Measurements from ENCODE around the gene DUSP9. TPM values are rescaled to one million over a fixed set of nuclear protein-coding genes. Genes with fewer than 3 reads are reported as not detected.

Gene DUSP9
- polyA plus RNA-seq, 12 donors, result 0.22 to 0.89 (median 0.33) TPM; not detected in 2

DNA sequence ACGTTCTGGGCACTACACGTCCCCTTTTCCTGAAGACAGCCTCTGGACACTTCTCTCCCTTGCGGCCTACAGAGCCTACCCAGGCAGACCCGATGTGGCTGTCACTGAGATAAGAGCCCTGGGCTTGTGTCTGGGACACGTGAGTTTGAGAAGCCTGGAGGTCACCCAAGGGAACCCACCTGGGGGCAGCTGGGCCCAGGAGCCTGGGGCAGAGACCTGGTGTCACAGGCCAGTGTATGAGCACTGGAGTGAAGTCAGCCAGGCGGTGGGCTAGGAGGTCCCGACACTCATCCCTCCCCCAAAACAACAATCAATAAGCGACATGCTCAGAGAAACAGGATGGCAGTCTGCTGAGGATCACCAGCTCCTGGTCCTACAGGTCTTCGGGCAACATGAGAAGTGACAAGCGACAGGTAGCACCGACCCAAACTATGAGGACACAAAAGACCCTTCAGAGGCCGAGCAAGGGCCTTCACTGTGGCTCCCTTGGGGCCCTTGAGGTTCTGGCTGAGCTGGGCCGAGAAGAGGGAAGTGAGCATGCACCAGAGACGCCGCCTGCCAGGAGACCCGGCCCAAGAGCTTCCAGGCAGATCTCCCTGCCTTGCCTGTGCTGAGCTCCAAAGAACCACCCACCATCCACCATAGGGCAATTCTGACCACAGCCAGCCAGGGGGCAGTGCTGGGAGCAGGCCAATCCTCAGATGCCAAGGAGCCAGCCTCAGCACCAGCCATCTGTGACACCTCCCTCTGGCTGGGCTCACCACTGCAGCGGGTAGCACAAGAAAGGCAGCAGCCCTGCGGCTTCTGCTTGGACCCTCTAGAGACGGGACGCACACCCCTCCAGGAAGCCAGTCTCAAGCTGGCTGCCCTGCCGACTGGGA, 11.0 kb upstream of the DUSP9 start:
- no peak for DNase-seq

DNA sequence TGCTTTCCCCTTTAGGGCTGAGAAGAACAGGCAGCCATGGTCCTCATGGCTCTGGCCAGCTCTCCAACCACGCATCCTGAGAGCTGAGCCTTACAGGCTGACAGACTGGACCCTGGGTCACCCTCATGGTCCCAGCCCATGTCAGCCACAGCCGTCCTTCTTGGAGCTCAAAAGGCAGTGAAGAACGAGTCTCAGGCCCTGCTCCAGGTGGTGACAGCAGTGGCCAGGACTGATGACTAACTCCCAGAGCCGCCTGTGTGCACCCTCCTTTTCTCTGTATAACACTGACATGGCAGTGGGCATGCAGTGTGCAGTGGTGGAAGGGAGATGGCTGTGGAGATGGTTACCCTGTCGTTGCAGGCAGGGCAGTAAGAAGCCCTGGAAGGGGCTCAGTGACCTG, 10.3 kb upstream of the DUSP9 start:
- DNase-seq, result no peak

GRCh38 chrX:153637121-153638040, 9.6 kb upstream of the DUSP9 start:
- DNase-seq, result no peak

DNA sequence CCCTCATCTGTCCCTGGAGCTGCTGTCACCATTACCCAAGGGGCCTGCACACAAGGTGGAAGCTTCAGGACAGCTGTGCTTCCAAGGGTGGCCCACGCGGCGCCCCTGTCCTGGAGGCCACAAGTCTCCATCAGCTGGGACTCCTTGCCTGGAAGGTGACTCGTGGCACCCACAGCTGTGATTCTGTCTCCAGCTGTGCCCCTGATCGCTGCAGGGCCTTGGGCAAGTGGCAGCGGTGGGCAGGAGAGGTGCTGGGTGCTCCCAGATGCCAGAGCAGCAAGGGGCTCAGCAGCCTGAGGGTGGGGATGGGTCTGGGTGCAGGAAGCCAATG, 9.0 kb upstream of the DUSP9 start:
- no peak for DNase-seq

DNA sequence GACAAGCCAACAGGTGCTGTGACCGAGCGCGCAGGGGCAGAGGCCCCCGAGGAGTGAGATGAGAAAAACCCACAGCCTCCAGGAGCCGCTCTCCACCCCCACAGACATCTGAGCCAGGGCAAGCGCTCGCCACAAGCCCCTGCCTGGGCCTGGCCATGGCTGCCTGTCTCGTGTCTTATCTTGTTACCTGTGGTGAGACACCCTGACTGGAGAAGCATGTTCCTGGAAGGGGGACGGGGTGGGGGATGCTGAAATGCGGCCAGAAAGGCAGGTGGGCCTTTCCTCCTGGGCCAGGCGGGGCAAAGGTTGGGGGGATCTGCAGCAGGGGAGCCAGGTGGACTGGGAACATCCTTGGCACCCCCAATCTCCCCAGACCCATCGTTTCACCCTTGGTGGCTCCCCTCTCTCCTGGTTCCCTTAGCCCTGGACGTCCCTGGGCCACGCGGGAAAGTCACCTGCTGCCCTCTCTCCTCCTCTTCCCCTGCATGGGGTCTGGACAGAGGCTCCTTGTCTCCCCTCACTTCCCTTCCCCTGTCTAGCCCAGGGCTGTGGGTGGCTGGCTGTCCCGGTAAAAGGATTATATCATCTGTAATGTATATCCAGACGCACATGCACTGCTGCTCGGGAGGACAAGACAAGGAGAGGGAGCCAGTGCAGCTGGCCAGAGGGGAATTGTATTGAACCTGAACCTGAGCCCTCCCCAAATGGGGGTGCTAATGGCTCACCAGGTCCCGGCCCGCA, 8.4 kb upstream of the DUSP9 start:
- no peak for DNase-seq

DNA sequence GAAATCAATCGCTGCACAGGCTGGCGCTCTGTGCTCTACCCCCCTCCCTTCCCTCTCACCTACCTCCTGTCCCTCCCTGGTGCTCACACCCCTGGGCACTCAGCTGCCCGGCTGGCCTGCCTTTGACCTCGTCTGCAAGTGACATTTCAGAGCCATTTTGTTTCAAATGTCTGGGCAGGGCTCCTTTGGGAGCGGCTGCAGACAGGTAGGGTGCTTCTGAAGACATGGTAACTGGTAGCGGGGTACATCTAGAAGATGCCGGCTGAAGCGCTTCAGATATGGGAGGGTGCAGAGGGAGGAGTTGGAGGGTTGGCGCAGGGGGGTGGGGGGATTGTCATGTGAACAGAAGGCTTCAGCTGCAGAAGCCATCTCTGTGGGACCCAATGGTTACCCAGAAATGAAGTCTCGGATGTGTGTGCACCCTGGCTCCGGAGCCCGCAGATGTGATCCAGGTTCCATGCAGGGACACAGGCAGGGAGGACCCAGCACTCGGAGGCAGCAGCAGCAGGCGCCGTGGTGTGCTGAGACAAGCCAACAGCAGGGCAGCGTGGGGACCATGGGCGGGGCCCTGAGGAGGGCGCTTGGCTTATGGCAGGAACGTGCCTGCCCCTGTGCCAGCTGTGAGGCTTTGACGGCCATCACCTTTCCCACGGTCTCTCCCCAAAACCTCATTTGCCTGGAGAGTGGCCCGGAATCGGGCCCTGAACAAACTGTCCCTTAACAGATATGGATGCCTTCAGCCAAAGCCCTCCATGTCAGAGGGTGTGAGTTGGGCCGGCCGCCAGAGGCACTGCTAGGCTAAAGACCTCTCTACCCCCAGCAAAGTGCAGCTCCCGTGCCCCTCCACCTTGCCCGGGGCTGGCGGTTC, 7.6 kb upstream of the DUSP9 start:
- DNase-seq, result no peak

DNA sequence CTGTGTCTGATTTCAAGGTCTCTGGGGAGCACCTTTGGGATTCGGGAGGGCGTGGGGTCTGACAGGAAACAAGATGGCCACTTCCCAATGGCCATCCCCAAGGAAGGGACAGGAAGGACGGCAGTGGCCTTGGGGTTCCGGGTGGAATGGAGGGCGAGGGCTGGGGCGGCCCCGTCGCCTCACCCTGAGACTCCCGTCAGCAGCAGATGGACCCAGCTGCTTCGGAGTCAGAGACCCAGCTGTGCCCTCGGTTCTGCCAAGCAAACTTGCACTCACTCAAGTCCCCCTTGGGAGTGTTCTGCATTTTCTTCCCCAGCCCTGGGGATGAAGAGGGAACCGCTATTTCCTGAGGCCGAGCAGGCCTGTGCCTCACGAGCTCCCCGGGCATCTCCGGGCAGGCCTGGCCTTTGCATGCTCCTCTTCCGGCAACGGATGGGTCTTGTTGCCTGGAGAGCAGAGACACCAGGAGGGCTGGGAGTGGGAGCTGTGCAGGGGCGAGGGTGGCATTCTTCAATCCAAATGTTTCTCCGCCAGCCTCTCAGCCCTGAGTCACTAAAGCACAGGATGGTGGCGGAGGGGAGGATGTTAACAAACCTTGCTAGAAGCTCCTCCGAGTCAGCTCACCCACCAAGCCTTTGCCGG, 6.8 kb upstream of the DUSP9 start:
- DNase-seq, result no peak

- no peak for DNase-seq
These were observed 6.0 kb upstream of the DUSP9 start for GRCh38 chrX:153640736-153641575.

GRCh38 chrX:153641627-153642026, 5.4 kb upstream of the DUSP9 start:
- no peak for DNase-seq

- no peak for DNase-seq
These were observed 4.8 kb upstream of the DUSP9 start for GRCh38 chrX:153642051-153642654.

GRCh38 chrX:153642655-153643430, 4.2 kb upstream of the DUSP9 start:
- no peak for DNase-seq

GRCh38 chrX:153643431-153644351, 3.3 kb upstream of the DUSP9 start:
- DNase-seq, result no peak

DNA sequence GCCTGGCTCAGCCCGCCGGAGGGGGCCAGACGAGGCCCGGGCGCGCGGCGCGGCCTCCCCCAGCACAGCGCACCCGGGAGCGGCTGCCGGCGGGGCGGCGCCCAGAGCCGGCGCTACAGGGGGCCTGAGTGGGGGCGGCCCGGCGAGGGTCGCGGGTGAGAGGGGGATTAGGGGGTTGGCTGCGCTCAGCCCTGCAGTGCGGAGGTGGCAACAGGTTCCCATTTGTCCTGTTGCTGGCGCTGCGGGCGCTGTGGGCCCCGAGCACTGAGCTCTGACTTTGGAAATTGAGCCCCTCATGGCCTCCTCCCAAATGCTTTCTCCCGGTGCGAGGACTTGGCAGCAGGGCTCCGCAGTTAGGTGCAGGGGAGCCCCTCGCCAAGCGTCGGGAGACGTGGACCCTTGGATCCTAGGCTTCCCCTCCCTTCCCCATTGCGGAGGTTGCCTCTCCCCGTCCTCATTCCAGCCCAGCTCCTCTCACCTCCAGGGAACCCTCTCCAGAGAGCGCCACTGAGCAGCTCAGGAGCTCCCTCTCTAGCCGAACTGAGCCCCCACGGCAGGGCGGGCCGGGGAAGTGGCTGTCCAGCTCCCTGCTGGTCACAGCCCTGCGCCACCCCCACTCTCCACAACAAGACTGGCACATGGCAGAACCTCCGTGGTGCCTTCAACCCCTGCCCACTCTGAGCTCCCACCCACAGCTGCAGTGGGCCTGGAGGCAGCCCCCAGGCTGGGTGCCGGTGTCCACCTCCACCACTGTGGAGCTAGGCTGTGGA, 2.5 kb upstream of the DUSP9 start:
- DNase-seq, result no peak

DNA sequence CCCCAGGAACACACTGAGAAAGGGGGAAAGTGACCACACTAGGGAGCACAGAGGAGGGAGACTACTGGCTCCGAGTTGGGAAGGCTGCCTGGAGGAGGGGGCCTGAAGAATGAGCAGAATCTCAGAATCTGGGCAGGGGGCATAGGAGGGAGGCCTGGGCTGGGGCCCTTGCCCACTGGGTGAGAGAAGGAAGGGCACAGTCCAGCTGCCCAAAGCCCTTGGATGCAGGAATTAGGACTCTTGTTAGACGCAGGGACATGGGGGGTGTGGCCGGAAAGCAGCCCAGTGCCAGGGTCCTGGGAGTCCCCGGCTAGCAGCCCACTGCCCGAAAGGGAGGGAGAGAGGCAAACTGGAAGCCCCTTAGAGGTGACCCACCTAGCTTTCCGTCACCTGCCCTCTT, 1.9 kb upstream of the DUSP9 start:
- no peak for DNase-seq

DNA sequence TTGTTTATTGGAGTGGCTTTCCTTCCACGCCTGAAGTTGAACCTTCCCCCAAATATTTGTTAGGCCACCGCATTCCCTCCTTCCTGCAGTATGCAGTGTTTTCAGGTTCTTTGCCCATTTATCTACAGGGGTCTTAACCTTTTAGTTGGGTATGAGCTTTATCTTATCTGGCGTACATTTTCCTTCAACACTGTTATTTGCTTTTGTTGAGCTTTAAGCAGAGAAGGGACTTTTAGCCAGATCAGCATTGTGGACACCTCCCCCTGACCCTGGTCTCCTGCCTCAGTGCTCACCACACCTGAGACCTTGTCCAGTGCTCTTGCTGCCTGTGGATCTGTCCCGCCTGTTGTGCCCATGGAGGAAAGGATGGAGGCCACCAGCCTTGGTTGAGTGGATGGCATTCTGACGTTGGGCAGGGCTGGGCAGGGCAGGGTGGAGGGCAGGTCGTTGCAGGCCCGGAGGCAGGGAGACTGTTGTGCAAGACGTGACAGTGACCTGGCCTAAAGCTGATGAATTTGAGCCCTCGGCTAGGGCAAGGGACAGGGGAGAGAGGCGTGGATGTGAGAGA, 998 bp upstream of the DUSP9 start:
- DNase-seq, result no peak
